Measurements from ENCODE around the gene IGLL1. TPM values are rescaled to one million over a fixed set of nuclear protein-coding genes. Genes with fewer than 3 reads are reported as not detected.

Gene IGLL1
- total RNA-seq, 2 donors from 2014 or later = not detected

DNA sequence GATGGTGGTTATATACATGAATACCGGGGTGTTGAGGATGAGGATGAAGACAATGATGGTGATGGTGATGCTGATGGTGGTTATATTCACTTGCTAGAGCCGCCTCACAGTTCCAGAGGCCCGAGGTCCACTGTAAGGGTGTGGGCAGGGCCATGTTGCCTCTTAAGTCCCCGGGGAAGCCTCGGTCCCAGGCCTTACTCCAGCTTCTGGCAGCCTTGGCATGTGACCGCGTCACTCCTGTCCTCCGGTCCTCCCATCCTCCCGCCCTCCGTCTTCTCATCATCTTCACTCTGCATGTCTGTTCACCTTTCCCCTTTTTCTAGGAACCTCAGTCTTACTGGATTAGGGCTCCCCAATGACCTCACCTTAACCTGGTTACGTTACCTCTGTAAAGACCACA lies 54.6 kb downstream of the IGLL1 start:
- no peak for ATAC-seq
- WGBS, 2 donors = 76 to 84% methylated on average over 11 of the region's 11 CpGs
- Histone ChIP-seq H3K4me1 (peaks cover 30% of the 10 kb centered on the region), H3K4me3 (no peak overlapping the region), H3K36me3 (replicated peaks in 1 of 2; ENCODE audit: insufficient read depth in 1 of 2, low read depth in 2 of 2) (no peaks in the 10 kb centered on the region), H3K27me3 (peaks cover 0 to 4% of the 10 kb centered on the region in 2 donors), H3K9me3 (no peaks in the 10 kb centered on the region), H3K27ac (no peak overlapping the region)
- intact Hi-C loops (cut with DNase I) = no loop called here
- no peak for DNase-seq
- TF ChIP-seq, protein P1, sequence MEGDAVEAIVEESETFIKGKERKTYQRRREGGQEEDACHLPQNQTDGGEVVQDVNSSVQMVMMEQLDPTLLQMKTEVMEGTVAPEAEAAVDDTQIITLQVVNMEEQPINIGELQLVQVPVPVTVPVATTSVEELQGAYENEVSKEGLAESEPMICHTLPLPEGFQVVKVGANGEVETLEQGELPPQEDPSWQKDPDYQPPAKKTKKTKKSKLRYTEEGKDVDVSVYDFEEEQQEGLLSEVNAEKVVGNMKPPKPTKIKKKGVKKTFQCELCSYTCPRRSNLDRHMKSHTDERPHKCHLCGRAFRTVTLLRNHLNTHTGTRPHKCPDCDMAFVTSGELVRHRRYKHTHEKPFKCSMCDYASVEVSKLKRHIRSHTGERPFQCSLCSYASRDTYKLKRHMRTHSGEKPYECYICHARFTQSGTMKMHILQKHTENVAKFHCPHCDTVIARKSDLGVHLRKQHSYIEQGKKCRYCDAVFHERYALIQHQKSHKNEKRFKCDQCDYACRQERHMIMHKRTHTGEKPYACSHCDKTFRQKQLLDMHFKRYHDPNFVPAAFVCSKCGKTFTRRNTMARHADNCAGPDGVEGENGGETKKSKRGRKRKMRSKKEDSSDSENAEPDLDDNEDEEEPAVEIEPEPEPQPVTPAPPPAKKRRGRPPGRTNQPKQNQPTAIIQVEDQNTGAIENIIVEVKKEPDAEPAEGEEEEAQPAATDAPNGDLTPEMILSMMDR (IDR thresholded peaks at IDR 0.05) = no peak
- TF ChIP-seq POLR2A (IDR thresholded peaks at IDR 0.05) = no peak

DNA sequence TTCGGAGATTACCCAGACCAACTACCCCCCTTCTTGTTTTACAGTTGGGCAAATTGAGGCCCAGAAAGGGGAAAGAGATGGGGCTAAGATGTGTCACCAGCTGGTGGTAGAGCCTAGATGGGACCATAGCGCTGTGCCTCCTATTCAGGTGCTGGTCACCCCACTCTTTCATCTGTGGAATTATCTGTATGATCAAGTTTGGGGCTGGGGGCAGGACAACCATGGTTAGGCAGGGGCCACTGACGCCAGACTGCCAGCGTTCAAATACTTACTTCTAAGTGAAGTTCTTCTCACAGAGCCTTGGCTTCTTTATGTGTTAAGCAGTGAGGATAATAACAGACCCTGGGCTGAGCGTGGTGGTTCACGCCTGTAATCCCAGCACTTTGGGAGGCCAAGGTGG lies 55.9 kb downstream of the IGLL1 start:
- Histone ChIP-seq H3K9me3 (no peaks in the 10 kb centered on the region), H3K27ac (no peak overlapping the region), H3K4me1 (peaks cover 30% of the 10 kb centered on the region), H3K27me3 (peaks cover 0 to 4% of the 10 kb centered on the region in 2 donors), H3K4me3 (no peak overlapping the region), H3K36me3 (replicated peaks in 1 of 2; ENCODE audit: insufficient read depth in 1 of 2, low read depth in 2 of 2) (no peaks in the 10 kb centered on the region)
- TF ChIP-seq, protein P1 (IDR thresholded peaks at IDR 0.05) = no peak
- no peak for TF ChIP-seq POLR2A (IDR thresholded peaks at IDR 0.05)
- 72 to 92% methylated on average over 6 of the region's 6 CpGs for WGBS, 2 donors
- intact Hi-C loops (cut with DNase I) = no loop called here
- ATAC-seq = no peak
- no peak for DNase-seq

DNA sequence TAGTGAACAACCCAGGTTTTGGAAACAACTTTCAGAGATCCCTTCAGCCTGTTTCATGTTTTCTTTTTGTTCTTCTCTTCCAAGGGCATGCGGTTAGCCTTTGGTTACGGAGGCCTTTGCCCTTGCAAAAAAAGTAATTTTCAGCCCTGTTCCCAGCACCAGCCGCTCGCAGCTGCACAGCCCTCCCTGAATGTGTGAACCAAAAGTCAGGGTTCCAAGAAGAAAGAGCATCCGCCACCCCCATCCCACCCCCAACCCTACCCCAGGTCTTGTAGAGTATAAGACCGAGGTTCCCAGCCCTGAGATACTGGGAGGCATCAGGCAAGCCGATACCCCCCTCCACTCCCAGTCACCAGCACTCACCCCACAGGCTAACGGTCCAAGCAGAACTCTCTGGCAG lies 56.4 kb downstream of the IGLL1 start:
- DNase-seq (no peak), ATAC-seq (no peak)
- Histone ChIP-seq H3K27ac (no peak overlapping the region), H3K4me1 (peaks cover 30% of the 10 kb centered on the region), H3K36me3 (replicated peaks in 1 of 2; ENCODE audit: insufficient read depth in 1 of 2, low read depth in 2 of 2) (no peaks in the 10 kb centered on the region), H3K27me3 (peaks cover 0 to 4% of the 10 kb centered on the region in 2 donors), H3K4me3 (no peak overlapping the region), H3K9me3 (no peaks in the 10 kb centered on the region)
- WGBS, 2 donors = 93% methylated on average over 6 to 8 of the region's 8 CpGs
- intact Hi-C loops (cut with DNase I) = no loop called here
- TF ChIP-seq POLR2A (IDR thresholded peaks at IDR 0.05) = no peak
- TF ChIP-seq, protein P1 (IDR thresholded peaks at IDR 0.05) = no peak

Small RNAs within 50 kb of the gene (small RNA-seq; reads per million reads assigned to genes)
- not detected for gene AP000346.3

Other genes starting within 250 kb of the IGLL1 start
- not detected for gene DRICH1, start 52.0 kb upstream of the IGLL1 start, total RNA-seq
- gene RGL4, start 110.7 kb upstream of the IGLL1 start, total RNA-seq = not detected
- gene ZNF70, start 170.8 kb upstream of the IGLL1 start, total RNA-seq = 1 to 10 TPM; 4.2 to 9.9 TPM
- gene VPREB3, start 174.1 kb upstream of the IGLL1 start, total RNA-seq = not detected
- gene C22orf15, start 182.7 kb upstream of the IGLL1 start, total RNA-seq = not detected
- 100 to 1,000 TPM in 1 of 2 donors, 10 to 100 TPM in 1; 18.2 to 116 TPM for gene CHCHD10, start 187.7 kb upstream of the IGLL1 start, total RNA-seq
- 1 to 10 TPM; 1.0 to 2.0 TPM for gene MMP11, start 192.6 kb upstream of the IGLL1 start, total RNA-seq
- 100 to 1,000 TPM in 1 of 2 donors, 10 to 100 TPM in 1; 40.2 to 119 TPM for gene SMARCB1, start 206.7 kb upstream of the IGLL1 start, total RNA-seq